SK-N-SH (cell line): ENCODE results near the gene HS6ST1. TPM values are rescaled to one million over a fixed set of nuclear protein-coding genes. Genes with fewer than 3 reads are reported as not detected.

ENCODE experiments used
- CTCF ChIA-PET: fragments of 300-600, 350-600 bp; formaldehyde crosslinking; extraction: SDS; loops from one replicate; lab custom pipeline; 2021; lab: Yijun Ruan, JAX
- POLR2A ChIA-PET: fragments of 350-600 bp; sonication (Branson Sonifier 250); formaldehyde crosslinking; extraction: SDS; loops from one replicate; lab custom pipeline; 2020; ENCODE audit warnings: antibody characterized with exemption, inconsistent platforms; lab: Yijun Ruan, JAX
- DNase-seq: peaks from one replicate; pipeline ENCODE4 v3.0.0; 2012
- H2AFZ ChIP-seq: fragments of 200-600 bp; sonication (generic); 2 replicates; pipeline ENCODE4 v1.8.1; 2016; ENCODE audit warnings: antibody characterized with exemption, mild to moderate bottlenecking, low read depth
- H3F3A ChIP-seq: fragments of 200-600 bp; sonication (generic); replicated peaks from 2 replicates; pipeline ENCODE3; 2016; ENCODE audit warnings: antibody characterized with exemption, mild to moderate bottlenecking; ENCODE audit not compliant: insufficient read depth
- H3K27ac ChIP-seq, 2 experiments: fragments of 200-500 bp in 1 of 2; fragments of 200-600 bp in 1 of 2; sonication (Bioruptor generic) in 1 of 2; sonication (generic), shearing (Covaris generic) in 1 of 2; 2 replicates each; pipeline versions ENCODE4 v1.5.1 to v1.6.1; 2014 to 2016; ENCODE audit warnings: low read depth in 2 of 2, inconsistent platforms in 1 of 2, low read length in 1 of 2, mild to moderate bottlenecking in 1 of 2, mixed read lengths in 1 of 2
- H3K27me3 ChIP-seq: fragments of 200-600 bp; sonication (generic), shearing (Covaris generic); 2 replicates; pipeline ENCODE4 v1.6.1; 2016; ENCODE audit warnings: mixed run types; ENCODE audit not compliant: insufficient read depth
- H3K36me3 ChIP-seq, 2 experiments: fragments of 200-500 bp in 1 of 2; fragments of 200-600 bp in 1 of 2; sonication (Bioruptor generic) in 1 of 2; sonication (generic) in 1 of 2; replicated peaks in 1 of 2; 2 replicates each; pipeline versions ENCODE3 to v1.5.1; 2014 to 2016; ENCODE audit warnings: low read length in 1 of 2, mild to moderate bottlenecking in 1 of 2; ENCODE audit not compliant: insufficient read depth in 2 of 2, control insufficient read depth in 1 of 2
- H3K4me1 ChIP-seq, 2 experiments: fragments of 200-500 bp in 1 of 2; fragments of 200-600 bp in 1 of 2; sonication (Bioruptor generic) in 1 of 2; sonication (generic), shearing (Covaris generic) in 1 of 2; 2 replicates each; pipeline versions ENCODE4 v1.5.1 to v1.6.1; 2014 to 2016; ENCODE audit warnings: low read depth in 1 of 2, low read length in 1 of 2, mixed run types in 1 of 2; ENCODE audit not compliant: insufficient read depth in 2 of 2, control insufficient read depth in 1 of 2
- H3K4me2 ChIP-seq: fragments of 200-600 bp; sonication (generic), shearing (Covaris generic); 2 replicates; pipeline ENCODE4 v1.6.1; 2017; ENCODE audit warnings: mixed run types
- H3K4me3 ChIP-seq, 2 experiments: fragments of 200-500 bp in 1 of 2; fragments of 200-600 bp in 1 of 2; sonication (Bioruptor generic) in 1 of 2; sonication (generic), shearing (Covaris generic) in 1 of 2; 2 replicates each; pipeline versions ENCODE4 v1.5.1 to v1.8.1; 2014 to 2016; ENCODE audit warnings: low read depth in 2 of 2, inconsistent platforms in 1 of 2, low read length in 1 of 2, mild to moderate bottlenecking in 1 of 2, mixed read lengths in 1 of 2, moderate library complexity in 1 of 2
- H3K79me2 ChIP-seq: fragments of 200-600 bp; sonication (generic); 2 replicates; pipeline ENCODE4 v1.8.1; 2017; ENCODE audit warnings: mild to moderate bottlenecking; ENCODE audit not compliant: insufficient read depth
- H3K9ac ChIP-seq: fragments of 200-600 bp; sonication (generic); 2 replicates; pipeline ENCODE4 v1.6.1; 2017; ENCODE audit warnings: mixed run types
- H3K9me2 ChIP-seq: fragments of 200-600 bp; sonication (generic); 2 replicates; pipeline ENCODE4 v1.6.1; 2017; ENCODE audit warnings: mixed run types
- H3K9me3 ChIP-seq: fragments of 200-600 bp; sonication (generic); 2 replicates; pipeline ENCODE4 v1.6.1; 2017; ENCODE audit warnings: mixed run types, mild to moderate bottlenecking, moderate library complexity
- H4K20me1 ChIP-seq: fragments of 200-600 bp; sonication (generic); 2 replicates; pipeline ENCODE4 v1.6.1; 2017; ENCODE audit warnings: mild to moderate bottlenecking, mixed run types; ENCODE audit not compliant: insufficient read depth
- CTCF ChIP-seq: fragments of 200-600 bp; sonication (generic); IDR thresholded peaks from 2 replicates; pipeline ENCODE4 v1.6.1; 2017; ENCODE audit warnings: antibody characterized with exemption, mild to moderate bottlenecking, moderate library complexity
- EZH2phosphoT487 ChIP-seq: fragments of 200-600 bp; sonication (generic); IDR thresholded peaks from 2 replicates; pipeline ENCODE4 v1.6.1; 2017; ENCODE audit warnings: low read depth, mixed run types, mild to moderate bottlenecking, antibody characterized with exemption, moderate library complexity, borderline replicate concordance
- IRF3 ChIP-seq: fragments of 150-350 bp; IDR thresholded peaks from 2 replicates; pipeline ENCODE4 v1.6.1; 2016; ENCODE audit warnings: mild to moderate bottlenecking, low read depth, low read length
- NRF1 ChIP-seq: IDR thresholded peaks from 2 replicates; pipeline ENCODE4 v1.6.1; 2012; ENCODE audit warnings: low read depth, mild to moderate bottlenecking, low read length
- RFX5 ChIP-seq: IDR thresholded peaks from 2 replicates; pipeline ENCODE4 v1.6.1; 2012; ENCODE audit warnings: mild to moderate bottlenecking, improper control_type of control experiment, low read length
- SIN3A ChIP-seq: IDR thresholded peaks from 2 replicates; pipeline ENCODE4 v1.6.1; 2012; ENCODE audit warnings: low read depth, mild to moderate bottlenecking, low read length, moderate library complexity, borderline replicate concordance
- SMC3 ChIP-seq: IDR thresholded peaks from 2 replicates; pipeline ENCODE4 v1.6.1; 2012; ENCODE audit warnings: low read depth, low read length, improper control_type of control experiment
- TEAD4 ChIP-seq: IDR thresholded peaks from 2 replicates; pipeline ENCODE4 v1.4.0; 2012; ENCODE audit warnings: mild to moderate bottlenecking, borderline replicate concordance; ENCODE audit not compliant: insufficient read depth
- USF1 ChIP-seq: IDR thresholded peaks from 2 replicates; pipeline ENCODE4 v1.4.0; 2012; ENCODE audit warnings: low read depth, borderline replicate concordance
- WGBS: methylation state at CpG from one replicate; pipeline ENCODE4 v1.1.6; 2017; ENCODE audit warnings: low lambda C conversion rate; 5-methylcytosine and 5-hydroxymethylcytosine counted together
- polyA plus RNA-seq, 3 experiments: library from polyadenylated mRNA; depleted of rRNA; stranded (reverse); fragments of >200 nt; gene quantifications; 2 replicates each; pipeline ENCODE4 v1.2.3, GENCODE V29; 2012
- TF ChIP-seq, protein P1 (sequence below): IDR thresholded peaks from 2 replicates; pipeline ENCODE4 v1.4.0; 2012; ENCODE audit warnings: low read depth
- TF ChIP-seq, protein P2 (sequence below): IDR thresholded peaks from 2 replicates; pipeline ENCODE4 v1.4.0; 2012; ENCODE audit warnings: low read depth, borderline replicate concordance

The HS6ST1 gene
- polyA plus RNA-seq, 1 of the 3 experiments (the other 2 are of a cell fraction): 5.9 TPM

DNA sequence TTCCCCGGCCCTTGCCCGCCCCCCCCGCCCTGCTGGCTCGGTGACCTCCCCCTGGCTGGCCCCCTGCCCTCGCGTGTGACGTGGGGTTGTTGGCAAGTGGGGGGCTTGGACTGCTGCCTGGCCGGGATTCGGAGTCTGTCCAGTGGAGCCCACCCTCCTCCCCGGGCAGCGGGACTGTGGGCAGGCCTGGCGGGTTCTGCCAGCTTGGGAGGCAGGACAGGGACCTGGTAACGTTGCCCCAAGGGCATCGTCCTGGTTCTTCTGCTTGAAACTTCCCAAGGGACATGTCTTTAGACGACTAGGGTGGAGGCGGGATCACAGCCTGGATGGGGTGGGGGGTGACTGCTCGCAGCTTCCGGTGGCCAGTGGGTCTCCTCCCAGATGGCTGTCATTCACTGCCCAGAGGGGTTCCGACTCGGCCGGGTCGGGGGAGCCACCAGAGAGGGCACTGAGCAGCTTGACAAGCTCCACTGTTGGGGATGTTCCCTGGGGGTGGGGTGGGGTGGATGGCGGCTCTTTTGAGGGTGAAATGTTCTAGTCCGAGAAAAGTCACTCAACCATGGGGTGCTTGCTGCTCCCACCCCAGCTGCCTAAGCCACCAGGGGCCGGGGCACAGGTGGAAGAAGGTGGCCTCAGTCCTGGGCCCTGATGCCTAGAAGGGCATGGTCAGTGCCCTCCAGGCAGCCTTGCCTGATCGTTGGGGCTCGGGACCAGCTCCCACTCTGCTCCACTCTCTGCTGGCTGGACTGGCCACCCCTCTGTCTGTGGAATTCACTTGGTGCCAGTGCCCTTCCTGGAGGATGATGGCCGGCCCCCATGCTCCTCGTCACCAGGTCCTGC lies 4.3 kb upstream of the HS6ST1 start:
- Histone ChIP-seq H3K4me3 (no peak overlapping the region), H3K9me2 (no peaks in the 10 kb centered on the region), H3K4me2 (no peak overlapping the region)
- POLR2A ChIA-PET: no interaction called here
- TF ChIP-seq CTCF (no peak), TEAD4 (no peak), NRF1 (no peak), RFX5 (no peak), USF1 (no peak), EZH2phosphoT487 (no peak), IRF3 (no peak), SIN3A (no peak), SMC3 (no peak)
- TF ChIP-seq, protein P1, sequence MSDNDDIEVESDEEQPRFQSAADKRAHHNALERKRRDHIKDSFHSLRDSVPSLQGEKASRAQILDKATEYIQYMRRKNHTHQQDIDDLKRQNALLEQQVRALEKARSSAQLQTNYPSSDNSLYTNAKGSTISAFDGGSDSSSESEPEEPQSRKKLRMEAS: no peak
- TF ChIP-seq, protein P2, sequence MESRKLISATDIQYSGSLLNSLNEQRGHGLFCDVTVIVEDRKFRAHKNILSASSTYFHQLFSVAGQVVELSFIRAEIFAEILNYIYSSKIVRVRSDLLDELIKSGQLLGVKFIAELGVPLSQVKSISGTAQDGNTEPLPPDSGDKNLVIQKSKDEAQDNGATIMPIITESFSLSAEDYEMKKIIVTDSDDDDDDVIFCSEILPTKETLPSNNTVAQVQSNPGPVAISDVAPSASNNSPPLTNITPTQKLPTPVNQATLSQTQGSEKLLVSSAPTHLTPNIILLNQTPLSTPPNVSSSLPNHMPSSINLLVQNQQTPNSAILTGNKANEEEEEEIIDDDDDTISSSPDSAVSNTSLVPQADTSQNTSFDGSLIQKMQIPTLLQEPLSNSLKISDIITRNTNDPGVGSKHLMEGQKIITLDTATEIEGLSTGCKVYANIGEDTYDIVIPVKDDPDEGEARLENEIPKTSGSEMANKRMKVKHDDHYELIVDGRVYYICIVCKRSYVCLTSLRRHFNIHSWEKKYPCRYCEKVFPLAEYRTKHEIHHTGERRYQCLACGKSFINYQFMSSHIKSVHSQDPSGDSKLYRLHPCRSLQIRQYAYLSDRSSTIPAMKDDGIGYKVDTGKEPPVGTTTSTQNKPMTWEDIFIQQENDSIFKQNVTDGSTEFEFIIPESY: no peak
- TF ChIP-seq, all 33 proteins: peak for 0
- no peaks in the 10 kb centered on the region for H4K20me1 ChIP-seq
- H3K9me3 ChIP-seq: no peaks in the 10 kb centered on the region
- no peak overlapping the region; a peak in 1 of 4 replicates for H3K27ac ChIP-seq
- no peak overlapping the region; the same call in 1 of the 2 replicates for H2AFZ ChIP-seq
- peaks cover 3 to 31% of the 10 kb centered on the region in 2 experiments; a peak in 2 of 4 replicates for H3K4me1 ChIP-seq
- peak; percentile 49 for DNase-seq
- CTCF ChIA-PET: interaction anchor here (0.8 to 1.6 kb wide), 7 partner anchors 54 to 413 kb away, joined by 3 to 4 read pairs (median 3); no protein-coding TSS in a partner anchor
- H3F3A ChIP-seq: no peaks in the 10 kb centered on the region
- WGBS: 93% methylated on average over 12 of the region's 29 CpGs
- no peaks in the 10 kb centered on the region for H3K36me3 ChIP-seq
- H3K79me2 ChIP-seq: no peaks in the 10 kb centered on the region
- H3K27me3 ChIP-seq: no peaks in the 10 kb centered on the region
- no peak overlapping the region for H3K9ac ChIP-seq
